Measurements from ENCODE around the gene GLP1R.

Gene GLP1R

GRCh38 chr6:39072830-39073229, 24.2 kb downstream of the GLP1R start:
- no peaks in the 10 kb centered on the region for H3K36me3 ChIP-seq (ENCODE audit: insufficient read depth, low read length)
- no peak overlapping the region for H3K4me2 ChIP-seq (ENCODE audit: low read length)
- H3K9me3 ChIP-seq (replicated peaks; ENCODE audit: low read length) = no peaks in the 10 kb centered on the region
- H3K27me3 ChIP-seq (ENCODE audit: control insufficient read depth, insufficient read depth, low read length) = no peaks in the 10 kb centered on the region
- H3K9ac ChIP-seq (ENCODE audit: low read depth, low read length) = no peak overlapping the region
- no peak overlapping the region for H3K4me3 ChIP-seq (ENCODE audit: low read length)
- no peaks in the 10 kb centered on the region for H3K4me1 ChIP-seq (ENCODE audit: control insufficient read depth, insufficient read depth, low read length)

- Histone ChIP-seq H3K27me3 (ENCODE audit: control insufficient read depth, insufficient read depth, low read length) (no peaks in the 10 kb centered on the region), H3K4me1 (ENCODE audit: control insufficient read depth, insufficient read depth, low read length) (no peaks in the 10 kb centered on the region), H3K9me3 (replicated peaks; ENCODE audit: low read length) (no peaks in the 10 kb centered on the region), H3K4me3 (ENCODE audit: low read length) (no peak overlapping the region), H3K9ac (ENCODE audit: low read depth, low read length) (no peak overlapping the region), H3K4me2 (ENCODE audit: low read length) (no peak overlapping the region), H3K36me3 (ENCODE audit: insufficient read depth, low read length) (no peaks in the 10 kb centered on the region)
Observed at GRCh38 chr6:39073471-39074355, 25.1 kb downstream of the GLP1R start.

- Histone ChIP-seq H3K9me3 (replicated peaks; ENCODE audit: low read length) (no peaks in the 10 kb centered on the region), H3K9ac (ENCODE audit: low read depth, low read length) (no peak overlapping the region), H3K27me3 (ENCODE audit: control insufficient read depth, insufficient read depth, low read length) (no peaks in the 10 kb centered on the region), H3K4me2 (ENCODE audit: low read length) (no peak overlapping the region), H3K36me3 (ENCODE audit: insufficient read depth, low read length) (no peaks in the 10 kb centered on the region), H3K4me3 (ENCODE audit: low read length) (no peak overlapping the region), H3K4me1 (ENCODE audit: control insufficient read depth, insufficient read depth, low read length) (no peaks in the 10 kb centered on the region)
Observed at GRCh38 chr6:39074486-39074885, 25.9 kb downstream of the GLP1R start.

DNA sequence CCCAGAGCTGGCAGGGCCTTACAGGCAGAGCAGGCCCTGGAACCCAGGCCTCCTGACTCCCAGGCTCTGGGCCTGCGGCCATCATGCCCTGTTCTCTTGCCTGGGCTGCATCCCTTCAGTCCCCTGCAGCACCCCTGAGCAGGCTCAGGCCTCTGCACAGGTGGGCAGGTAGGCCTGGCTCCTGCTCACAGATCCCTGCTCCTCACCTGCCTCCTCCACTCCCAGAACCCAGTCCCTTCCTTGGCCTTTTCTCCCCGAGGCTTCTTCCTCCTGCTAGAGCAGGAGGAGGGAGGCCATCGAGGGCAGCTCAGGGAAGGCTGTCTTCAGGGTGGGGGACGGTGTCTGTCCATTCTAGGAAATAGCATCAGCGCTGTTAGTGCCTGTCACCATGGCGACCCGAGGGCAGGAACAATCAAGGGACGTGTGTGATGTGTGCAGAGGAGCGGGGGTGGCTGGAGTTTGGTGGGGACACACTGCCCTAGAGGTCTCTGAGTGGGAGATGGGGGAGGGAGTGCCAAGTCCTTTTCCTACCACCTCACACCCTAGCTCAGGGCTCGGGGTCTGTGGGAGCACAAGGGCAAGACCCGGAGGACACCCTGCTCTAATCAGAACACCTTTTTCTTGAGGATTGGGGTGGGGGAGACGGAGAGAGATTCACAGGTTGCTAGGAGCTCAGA, 26.6 kb downstream of the GLP1R start:
- Histone ChIP-seq H3K9me3 (replicated peaks; ENCODE audit: low read length) (no peaks in the 10 kb centered on the region), H3K27me3 (ENCODE audit: control insufficient read depth, insufficient read depth, low read length) (no peaks in the 10 kb centered on the region), H3K9ac (ENCODE audit: low read depth, low read length) (no peak overlapping the region), H3K36me3 (ENCODE audit: insufficient read depth, low read length) (no peaks in the 10 kb centered on the region), H3K4me1 (ENCODE audit: control insufficient read depth, insufficient read depth, low read length) (no peaks in the 10 kb centered on the region), H3K4me2 (ENCODE audit: low read length) (no peak overlapping the region), H3K4me3 (ENCODE audit: low read length) (no peak overlapping the region)

DNA sequence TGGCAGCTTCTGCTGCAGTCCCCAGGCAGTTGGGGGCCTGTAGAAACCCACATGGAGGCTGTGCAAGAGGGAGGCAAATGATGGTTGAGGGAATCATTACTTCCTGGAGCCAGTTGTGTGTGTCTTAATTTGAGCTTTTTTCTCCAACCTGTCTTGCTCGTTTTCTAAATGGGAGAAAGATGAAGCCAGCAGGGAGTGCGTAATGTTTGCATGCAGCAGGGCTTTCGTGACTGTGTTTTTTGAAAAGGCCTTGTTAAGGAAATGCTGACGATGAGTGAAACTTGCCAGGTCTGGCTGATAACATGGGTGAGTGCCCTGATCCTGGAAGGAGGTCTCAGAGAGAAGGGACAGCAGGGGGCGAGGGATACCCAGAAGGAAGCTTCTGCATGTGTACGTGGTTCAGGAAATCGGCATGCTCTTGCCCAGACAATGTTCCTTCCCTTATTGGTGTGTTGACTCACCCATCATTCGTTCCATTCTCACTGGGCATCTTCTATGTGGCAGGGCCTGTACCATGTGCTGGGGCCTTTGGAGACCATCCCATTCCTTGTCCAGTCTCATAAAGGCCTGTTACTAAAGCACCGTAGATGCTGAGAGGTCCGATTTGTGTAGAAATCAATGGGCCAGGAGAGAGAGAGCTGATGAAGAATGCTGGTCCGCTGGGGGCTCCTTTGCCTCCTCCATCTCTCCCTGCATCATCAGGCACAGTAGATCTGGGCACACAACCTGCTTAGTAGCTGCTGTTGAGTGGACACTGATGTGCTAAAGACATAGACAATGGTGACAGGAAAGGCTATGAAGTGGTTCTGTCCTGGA, 27.4 kb downstream of the GLP1R start:
- no peak overlapping the region for H3K4me3 ChIP-seq (ENCODE audit: low read length)
- no peaks in the 10 kb centered on the region for H3K4me1 ChIP-seq (ENCODE audit: control insufficient read depth, insufficient read depth, low read length)
- H3K9me3 ChIP-seq (replicated peaks; ENCODE audit: low read length) = no peaks in the 10 kb centered on the region
- no peak overlapping the region for H3K4me2 ChIP-seq (ENCODE audit: low read length)
- H3K27me3 ChIP-seq (ENCODE audit: control insufficient read depth, insufficient read depth, low read length) = no peaks in the 10 kb centered on the region
- no peaks in the 10 kb centered on the region for H3K36me3 ChIP-seq (ENCODE audit: insufficient read depth, low read length)
- no peak overlapping the region for H3K9ac ChIP-seq (ENCODE audit: low read depth, low read length)

GRCh38 chr6:39076623-39077535, 28.3 kb downstream of the GLP1R start:
- no peaks in the 10 kb centered on the region for H3K27me3 ChIP-seq (ENCODE audit: control insufficient read depth, insufficient read depth, low read length)
- H3K4me2 ChIP-seq (ENCODE audit: low read length) = no peak overlapping the region
- H3K4me3 ChIP-seq (ENCODE audit: low read length) = no peak overlapping the region
- no peaks in the 10 kb centered on the region for H3K9me3 ChIP-seq (replicated peaks; ENCODE audit: low read length)
- H3K9ac ChIP-seq (ENCODE audit: low read depth, low read length) = no peak overlapping the region
- H3K4me1 ChIP-seq (ENCODE audit: control insufficient read depth, insufficient read depth, low read length) = no peaks in the 10 kb centered on the region
- H3K36me3 ChIP-seq (ENCODE audit: insufficient read depth, low read length) = no peaks in the 10 kb centered on the region

- H3K36me3 ChIP-seq (ENCODE audit: insufficient read depth, low read length) = no peaks in the 10 kb centered on the region
- no peak overlapping the region for H3K4me3 ChIP-seq (ENCODE audit: low read length)
- no peaks in the 10 kb centered on the region for H3K9me3 ChIP-seq (replicated peaks; ENCODE audit: low read length)
- H3K4me2 ChIP-seq (ENCODE audit: low read length) = no peak overlapping the region
- H3K4me1 ChIP-seq (ENCODE audit: control insufficient read depth, insufficient read depth, low read length) = no peaks in the 10 kb centered on the region
- H3K27me3 ChIP-seq (ENCODE audit: control insufficient read depth, insufficient read depth, low read length) = no peaks in the 10 kb centered on the region
- H3K9ac ChIP-seq (ENCODE audit: low read depth, low read length) = no peak overlapping the region
Observed at GRCh38 chr6:39077882-39078594, 29.5 kb downstream of the GLP1R start.

GRCh38 chr6:39078695-39079094, 30.1 kb downstream of the GLP1R start:
- Histone ChIP-seq H3K4me1 (ENCODE audit: control insufficient read depth, insufficient read depth, low read length) (no peaks in the 10 kb centered on the region), H3K9me3 (replicated peaks; ENCODE audit: low read length) (no peaks in the 10 kb centered on the region), H3K9ac (ENCODE audit: low read depth, low read length) (no peak overlapping the region), H3K4me3 (ENCODE audit: low read length) (no peak overlapping the region), H3K36me3 (ENCODE audit: insufficient read depth, low read length) (no peaks in the 10 kb centered on the region), H3K27me3 (ENCODE audit: control insufficient read depth, insufficient read depth, low read length) (no peaks in the 10 kb centered on the region), H3K4me2 (ENCODE audit: low read length) (no peak overlapping the region)

DNA sequence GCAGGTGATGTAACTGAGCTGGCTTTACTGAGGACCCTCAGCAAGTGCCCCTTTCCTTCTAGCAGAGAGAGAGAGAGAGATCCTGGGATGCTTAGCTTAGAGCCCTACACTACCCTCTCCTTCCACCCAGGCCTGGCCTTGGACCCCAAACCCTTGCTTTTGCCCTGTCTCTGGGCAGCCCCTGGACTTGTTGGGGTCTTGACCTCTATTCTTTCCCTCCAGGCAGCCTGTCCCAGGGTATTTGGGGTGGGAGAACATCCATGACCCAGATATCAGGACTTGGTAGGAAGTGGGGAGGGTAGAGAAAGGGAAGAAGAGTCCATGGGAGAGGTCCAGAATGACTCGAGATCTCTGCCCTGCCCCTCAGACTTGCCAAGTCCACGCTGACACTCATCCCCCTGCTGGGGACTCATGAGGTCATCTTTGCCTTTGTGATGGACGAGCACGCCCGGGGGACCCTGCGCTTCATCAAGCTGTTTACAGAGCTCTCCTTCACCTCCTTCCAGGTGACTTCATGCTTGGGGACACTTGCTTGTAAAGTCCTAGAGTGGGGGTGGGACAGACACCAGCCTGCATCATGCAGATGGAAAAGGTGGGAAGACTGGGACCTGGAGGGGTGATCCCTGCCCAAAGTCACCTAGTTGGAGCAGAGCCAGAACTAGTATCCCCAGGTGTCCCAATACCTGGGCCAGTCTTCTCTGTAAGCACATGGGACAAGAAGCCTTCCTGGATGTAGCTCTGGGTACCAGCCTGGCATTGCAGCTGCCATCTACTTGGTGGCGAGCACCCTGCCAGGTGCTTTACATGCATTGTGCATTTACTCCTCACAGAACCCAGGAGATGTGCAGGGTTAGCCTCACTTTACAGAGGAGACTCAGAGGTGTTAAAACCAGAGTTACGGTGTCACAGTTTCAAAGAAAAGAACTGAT, 30.9 kb downstream of the GLP1R start:
- Histone ChIP-seq H3K9me3 (replicated peaks; ENCODE audit: low read length) (no peaks in the 10 kb centered on the region), H3K36me3 (ENCODE audit: insufficient read depth, low read length) (no peaks in the 10 kb centered on the region), H3K4me1 (ENCODE audit: control insufficient read depth, insufficient read depth, low read length) (no peaks in the 10 kb centered on the region), H3K4me3 (ENCODE audit: low read length) (no peak overlapping the region), H3K4me2 (ENCODE audit: low read length) (no peak overlapping the region), H3K27me3 (ENCODE audit: control insufficient read depth, insufficient read depth, low read length) (peaks cover 4% of the 10 kb centered on the region), H3K9ac (ENCODE audit: low read depth, low read length) (no peak overlapping the region)

Measured in skeletal muscle satellite cell (primary cell).